ENCODE measurements around the gene MRPS7. TPM values are rescaled to one million over a fixed set of nuclear protein-coding genes. Genes with fewer than 3 reads are reported as not detected.

MRPS7 gene
- total and polyA plus RNA-seq, 9 of the 15 experiments (the other 6 are each of a cell fraction or from before 2014, with no cell fraction given), result 107 to 244 (median 132) TPM

- TF ChIP-seq, protein P1, sequence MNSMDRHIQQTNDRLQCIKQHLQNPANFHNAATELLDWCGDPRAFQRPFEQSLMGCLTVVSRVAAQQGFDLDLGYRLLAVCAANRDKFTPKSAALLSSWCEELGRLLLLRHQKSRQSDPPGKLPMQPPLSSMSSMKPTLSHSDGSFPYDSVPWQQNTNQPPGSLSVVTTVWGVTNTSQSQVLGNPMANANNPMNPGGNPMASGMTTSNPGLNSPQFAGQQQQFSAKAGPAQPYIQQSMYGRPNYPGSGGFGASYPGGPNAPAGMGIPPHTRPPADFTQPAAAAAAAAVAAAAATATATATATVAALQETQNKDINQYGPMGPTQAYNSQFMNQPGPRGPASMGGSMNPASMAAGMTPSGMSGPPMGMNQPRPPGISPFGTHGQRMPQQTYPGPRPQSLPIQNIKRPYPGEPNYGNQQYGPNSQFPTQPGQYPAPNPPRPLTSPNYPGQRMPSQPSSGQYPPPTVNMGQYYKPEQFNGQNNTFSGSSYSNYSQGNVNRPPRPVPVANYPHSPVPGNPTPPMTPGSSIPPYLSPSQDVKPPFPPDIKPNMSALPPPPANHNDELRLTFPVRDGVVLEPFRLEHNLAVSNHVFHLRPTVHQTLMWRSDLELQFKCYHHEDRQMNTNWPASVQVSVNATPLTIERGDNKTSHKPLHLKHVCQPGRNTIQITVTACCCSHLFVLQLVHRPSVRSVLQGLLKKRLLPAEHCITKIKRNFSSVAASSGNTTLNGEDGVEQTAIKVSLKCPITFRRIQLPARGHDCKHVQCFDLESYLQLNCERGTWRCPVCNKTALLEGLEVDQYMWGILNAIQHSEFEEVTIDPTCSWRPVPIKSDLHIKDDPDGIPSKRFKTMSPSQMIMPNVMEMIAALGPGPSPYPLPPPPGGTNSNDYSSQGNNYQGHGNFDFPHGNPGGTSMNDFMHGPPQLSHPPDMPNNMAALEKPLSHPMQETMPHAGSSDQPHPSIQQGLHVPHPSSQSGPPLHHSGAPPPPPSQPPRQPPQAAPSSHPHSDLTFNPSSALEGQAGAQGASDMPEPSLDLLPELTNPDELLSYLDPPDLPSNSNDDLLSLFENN (IDR thresholded peaks at IDR 0.05; ENCODE audit: low read depth in 2 of 2, low read length in 2 of 2), result peak in 1 of 2 experiments; percentile 59; a peak in 1 of 4 replicates
- TF ChIP-seq PURB (CRISPR knock-in tag; IDR thresholded peaks at IDR 0.05; ENCODE audit: low read depth), result no peak
- TF ChIP-seq KDM2B (CRISPR knock-in tag; IDR thresholded peaks at IDR 0.05), result no peak
- TF ChIP-seq FOS (IDR thresholded peaks at IDR 0.05; ENCODE audit: extremely low read depth, insufficient read length), result no peak
- no peak for TF ChIP-seq MTA2 (IDR thresholded peaks at IDR 0.05; ENCODE audit: low read depth)
- TF ChIP-seq ZNF324 (CRISPR knock-in tag; IDR thresholded peaks at IDR 0.05), result peak; percentile 43; the same call in 1 of the 2 replicates
- no peak for TF ChIP-seq PRMT5 (CRISPR knock-in tag; IDR thresholded peaks at IDR 0.05)
- no peak for TF ChIP-seq FOXJ3 (CRISPR knock-in tag; IDR thresholded peaks at IDR 0.05)
- no peak for TF ChIP-seq CC2D1A (IDR thresholded peaks at IDR 0.05)
- no peak for TF ChIP-seq MYNN (IDR thresholded peaks at IDR 0.05)
- TF ChIP-seq MYNN (CRISPR knock-in tag; IDR thresholded peaks at IDR 0.05), result no peak
- TF ChIP-seq SMARCA5 (IDR thresholded peaks at IDR 0.05), result no peak
- no peak for TF ChIP-seq PREB (CRISPR knock-in tag; IDR thresholded peaks at IDR 0.05)
- no peak for TF ChIP-seq KDM1A (IDR thresholded peaks at IDR 0.05)
- no peak for TF ChIP-seq LARP7 (IDR thresholded peaks at IDR 0.05)
- 0 out of 4 replicates have a peak, but pooled peaks have one; percentile 2 to 16 for TF ChIP-seq RAD21 (CRISPR knock-in tag; conservative IDR thresholded peaks at IDR 0.05 in 1 of 2, IDR thresholded peaks at IDR 0.05 in 1 of 2)
- TF ChIP-seq NR3C1 (CRISPR knock-in tag; IDR thresholded peaks at IDR 0.05), result no peak; the same call in 1 of the 2 replicates
- no peak for TF ChIP-seq BRD9 (IDR thresholded peaks at IDR 0.05; ENCODE audit: low read depth, partially characterized antibody)
- TF ChIP-seq CEBPG (CRISPR knock-in tag; IDR thresholded peaks at IDR 0.05), result 0 out of 2 replicates have a peak, but pooled peaks have one; percentile 7
- no peak for TF ChIP-seq CEBPG (tag; conservative IDR thresholded peaks at IDR 0.05 in 1 of 2, IDR thresholded peaks at IDR 0.05 in 1 of 2)
- TF ChIP-seq ZNF75A (CRISPR knock-in tag; IDR thresholded peaks at IDR 0.05), result no peak
- TF ChIP-seq, protein P2, sequence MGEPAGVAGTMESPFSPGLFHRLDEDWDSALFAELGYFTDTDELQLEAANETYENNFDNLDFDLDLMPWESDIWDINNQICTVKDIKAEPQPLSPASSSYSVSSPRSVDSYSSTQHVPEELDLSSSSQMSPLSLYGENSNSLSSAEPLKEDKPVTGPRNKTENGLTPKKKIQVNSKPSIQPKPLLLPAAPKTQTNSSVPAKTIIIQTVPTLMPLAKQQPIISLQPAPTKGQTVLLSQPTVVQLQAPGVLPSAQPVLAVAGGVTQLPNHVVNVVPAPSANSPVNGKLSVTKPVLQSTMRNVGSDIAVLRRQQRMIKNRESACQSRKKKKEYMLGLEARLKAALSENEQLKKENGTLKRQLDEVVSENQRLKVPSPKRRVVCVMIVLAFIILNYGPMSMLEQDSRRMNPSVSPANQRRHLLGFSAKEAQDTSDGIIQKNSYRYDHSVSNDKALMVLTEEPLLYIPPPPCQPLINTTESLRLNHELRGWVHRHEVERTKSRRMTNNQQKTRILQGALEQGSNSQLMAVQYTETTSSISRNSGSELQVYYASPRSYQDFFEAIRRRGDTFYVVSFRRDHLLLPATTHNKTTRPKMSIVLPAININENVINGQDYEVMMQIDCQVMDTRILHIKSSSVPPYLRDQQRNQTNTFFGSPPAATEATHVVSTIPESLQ (CRISPR knock-in tag; IDR thresholded peaks at IDR 0.05), result peak; percentile 60; the same call in 1 of the 2 replicates
- TF ChIP-seq ZNF165 (CRISPR knock-in tag; IDR thresholded peaks at IDR 0.05; ENCODE audit: borderline replicate concordance), result no peak
- TF ChIP-seq ILK (tag; IDR thresholded peaks at IDR 0.05; ENCODE audit: borderline replicate concordance, low read depth), result no peak
- no peak for TF ChIP-seq ZC3H8 (IDR thresholded peaks at IDR 0.05)
These were observed at the start of gene MRPS7, which contains the start of gene GGA3 (continued) for GRCh38 chr17:75261336-75262111.

Data from K562 (cell line).